Subcutaneous adipose tissue (tissue), 4 donors: ENCODE data around the gene CNTN4. TPM values are rescaled to one million over a fixed set of nuclear protein-coding genes. Genes with fewer than 3 reads are reported as not detected.

Source experiments
- CTCF ChIP-seq: fragments of 450-650 bp; IDR thresholded peaks from one replicate; pipeline ENCODE4 v1.5.1; 2016; ENCODE audit warnings: low read depth, mild to moderate bottlenecking, control low read depth, antibody characterized with exemption, moderate library complexity
- total RNA-seq, 4 donors: library from RNA; depleted of rRNA; stranded (reverse); fragments of >200 nt; gene quantifications; one replicate each; pipeline ENCODE4 v1.1.0, GENCODE V29; 2016

The CNTN4 gene
- total RNA-seq, 4 donors from 2014 or later = 4.2 to 10.5 (median 4.6) TPM

GRCh38 chr3:2880218-2880756 is 781.6 kb downstream of the CNTN4 start:
- no peak for TF ChIP-seq CTCF

- TF ChIP-seq CTCF = no peak
Measured at GRCh38 chr3:2883283-2883682, 784.6 kb downstream of the CNTN4 start.

GRCh38 chr3:2888592-2888991 is 789.9 kb downstream of the CNTN4 start:
- TF ChIP-seq CTCF = no peak

- TF ChIP-seq CTCF = no peak
Measured at GRCh38 chr3:2889736-2890135, 791.1 kb downstream of the CNTN4 start.

GRCh38 chr3:2896308-2896939 is 797.8 kb downstream of the CNTN4 start:
- no peak for TF ChIP-seq CTCF

GRCh38 chr3:2897821-2898220 is 799.2 kb downstream of the CNTN4 start:
- TF ChIP-seq CTCF = no peak

- TF ChIP-seq CTCF = no peak
Measured at GRCh38 chr3:2898591-2899353, 800.1 kb downstream of the CNTN4 start.
